ENCODE measurements around the gene KDM2A.

- TF ChIP-seq ZNF16 (tag by site-specific recombination; IDR thresholded peaks at IDR 0.05; ENCODE audit: low read depth) (no peak), ZBTB1 (tag by site-specific recombination; IDR thresholded peaks at IDR 0.05) (no peak), ZNF274 (IDR thresholded peaks at IDR 0.05; ENCODE audit: low read length) (no peak), ZNF274 (tag by site-specific recombination; IDR thresholded peaks at IDR 0.05; ENCODE audit: borderline replicate concordance) (no peak), ZFP3 (tag by site-specific recombination; IDR thresholded peaks at IDR 0.05; ENCODE audit: low read depth) (no peak), ZNF530 (tag by site-specific recombination; IDR thresholded peaks at IDR 0.05; ENCODE audit: low read depth) (no peak), ZSCAN4 (tag by site-specific recombination; IDR thresholded peaks at IDR 0.05) (no peak), ZNF133 (tag by site-specific recombination; IDR thresholded peaks at IDR 0.05) (no peak), REST (tag by site-specific recombination; IDR thresholded peaks at IDR 0.05) (no peak), CTCF (tag by site-specific recombination; IDR thresholded peaks at IDR 0.05) (no peak), PRDM2 (tag by site-specific recombination; IDR thresholded peaks at IDR 0.05; ENCODE audit: borderline replicate concordance) (no peak), ZNF184 (tag by site-specific recombination; IDR thresholded peaks at IDR 0.05) (no peak)
- TF ChIP-seq, protein P1, sequence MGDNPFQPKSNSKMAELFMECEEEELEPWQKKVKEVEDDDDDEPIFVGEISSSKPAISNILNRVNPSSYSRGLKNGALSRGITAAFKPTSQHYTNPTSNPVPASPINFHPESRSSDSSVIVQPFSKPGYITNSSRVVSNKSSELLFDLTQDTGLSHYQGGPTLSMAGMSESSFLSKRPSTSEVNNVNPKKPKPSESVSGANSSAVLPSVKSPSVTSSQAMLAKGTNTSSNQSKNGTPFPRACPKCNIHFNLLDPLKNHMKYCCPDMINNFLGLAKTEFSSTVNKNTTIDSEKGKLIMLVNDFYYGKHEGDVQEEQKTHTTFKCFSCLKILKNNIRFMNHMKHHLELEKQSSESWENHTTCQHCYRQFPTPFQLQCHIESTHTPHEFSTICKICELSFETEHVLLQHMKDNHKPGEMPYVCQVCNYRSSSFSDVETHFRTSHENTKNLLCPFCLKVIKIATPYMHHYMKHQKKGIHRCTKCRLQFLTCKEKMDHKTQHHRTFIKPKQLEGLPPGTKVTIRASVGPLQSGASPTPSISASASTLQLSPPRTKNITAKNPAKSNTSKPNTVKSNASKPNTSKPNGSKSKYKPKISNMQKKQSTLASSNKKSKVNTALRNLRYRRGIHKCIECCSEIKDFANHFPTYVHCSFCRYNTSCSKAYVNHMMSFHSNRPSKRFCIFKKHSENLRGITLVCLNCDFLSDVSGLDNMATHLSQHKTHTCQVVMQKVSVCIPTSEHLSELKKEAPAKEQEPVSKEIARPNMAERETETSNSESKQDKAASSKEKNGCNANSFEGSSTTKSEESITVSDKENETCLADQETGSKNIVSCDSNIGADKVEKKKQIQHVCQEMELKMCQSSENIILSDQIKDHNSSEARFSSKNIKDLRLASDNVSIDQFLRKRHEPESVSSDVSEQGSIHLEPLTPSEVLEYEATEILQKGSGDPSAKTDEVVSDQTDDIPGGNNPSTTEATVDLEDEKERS (tag by site-specific recombination; IDR thresholded peaks at IDR 0.05), result no peak
These were observed 181.2 kb downstream of the KDM2A start for GRCh38 chr11:67300256-67300755.
